ENCODE measurements around the gene CCL4L2. TPM values are rescaled to one million over a fixed set of nuclear protein-coding genes. Genes with fewer than 3 reads are reported as not detected.

CCL4L2 gene
- total and polyA plus RNA-seq, 2 of the 8 experiments (the other 6 are each of a cell fraction or from before 2014, with no cell fraction given), result not detected

GRCh38 chr17:36212272-36212605, 1.4 kb downstream of the CCL4L2 start:
- no peak overlapping the region for H2BK15ac ChIP-seq (ENCODE audit: low read length)
- H3K4me3 ChIP-seq (ENCODE audit: extremely low read depth in 1 of 4, insufficient read depth in 2 of 4, low read depth in 3 of 4, low read length in 4 of 4), result no peak overlapping the region
- DNase-seq (ENCODE audit: low read depth in 1 of 2, low spot score in 2 of 2), result no peak
- ChIA-PET POLR2A (ENCODE audit: partially characterized antibody) (no interaction called here), CTCF (ENCODE audit: partially characterized antibody) (no interaction called here)
- no peaks in the 10 kb centered on the region for H3K36me3 ChIP-seq (ENCODE audit: control insufficient read depth in 2 of 4, insufficient read depth in 4 of 4, low read length in 3 of 4)
- no peak overlapping the region for H2BK120ac ChIP-seq (replicated peaks; ENCODE audit: low read depth, low read length)
- no peak overlapping the region for H3K56ac ChIP-seq (replicated peaks; ENCODE audit: insufficient read length, low read depth, low read length)
- no peak overlapping the region for H4K8ac ChIP-seq (ENCODE audit: extremely low read depth, insufficient read depth, low read length)
- no peak overlapping the region for H3K23ac ChIP-seq (ENCODE audit: insufficient read length)
- H3K4me2 ChIP-seq (ENCODE audit: insufficient read depth in 1 of 2, low read depth in 2 of 2, low read length in 2 of 2), result no peak overlapping the region
- H3K27me3 ChIP-seq (replicated peaks in 1 of 4; ENCODE audit: control insufficient read depth in 3 of 4, extremely low read depth in 1 of 4, insufficient read depth in 3 of 4, low read length in 3 of 4), result no peaks in the 10 kb centered on the region
- no peaks in the 10 kb centered on the region for H3K79me1 ChIP-seq (ENCODE audit: low read depth, low read length)
- no peak overlapping the region for H4K91ac ChIP-seq (replicated peaks; ENCODE audit: insufficient read length, low read length)
- H4K5ac ChIP-seq (ENCODE audit: insufficient read length, low read depth, low read length), result no peak overlapping the region
- no peak overlapping the region for H3K27ac ChIP-seq (ENCODE audit: low read depth, low read length)
- H2AK5ac ChIP-seq (ENCODE audit: low read depth, low read length), result no peak overlapping the region
- H3K4me1 ChIP-seq (replicated peaks in 1 of 4; ENCODE audit: control insufficient read depth in 3 of 4, insufficient read depth in 4 of 4, low read length in 3 of 4), result no peaks in the 10 kb centered on the region
- no peak overlapping the region for H2BK12ac ChIP-seq (ENCODE audit: low read depth, low read length)
- 52% methylated on average over 4 of the region's 4 CpGs; no CpG with 5 or more reads in 1 of the 2 experiments for WGBS, 2 experiments (ENCODE audit: extremely low coverage in 1 of 2, insufficient coverage in 1 of 2, insufficient read length in 1 of 2, insufficient replicate concordance in 2 of 2, low coverage in 1 of 2, low lambda C conversion rate in 2 of 2, missing lambda C conversion rate in 1 of 2)
- H2BK20ac ChIP-seq (ENCODE audit: low read length), result no peak overlapping the region
- no peak overlapping the region for H3K9ac ChIP-seq (replicated peaks in 1 of 4; ENCODE audit: extremely low read depth in 1 of 4, low read depth in 3 of 4, low read length in 3 of 4)
- peaks cover 0 to 4% of the 10 kb centered on the region in 2 experiments; a peak in 1 of 4 replicates for H3K9me3 ChIP-seq (ENCODE audit: insufficient read depth in 2 of 2, low read depth in 1 of 2, low read length in 1 of 2)
- H3K23me2 ChIP-seq (ENCODE audit: low read depth, low read length), result no peaks in the 10 kb centered on the region
- H2AFZ ChIP-seq (ENCODE audit: low read length), result no peak overlapping the region
- no peak overlapping the region for H3K4ac ChIP-seq (replicated peaks; ENCODE audit: insufficient read length, low read depth, low read length)
- H4K20me1 ChIP-seq (replicated peaks in 1 of 2; ENCODE audit: control insufficient read depth in 1 of 2, insufficient read depth in 2 of 2, low read length in 2 of 2), result no peaks in the 10 kb centered on the region
- no peak overlapping the region for H3K14ac ChIP-seq (ENCODE audit: insufficient read length)
- no peaks in the 10 kb centered on the region for H3K79me2 ChIP-seq (ENCODE audit: control insufficient read depth in 1 of 2, insufficient read depth in 2 of 2, low read length in 2 of 2)
- no peak overlapping the region for H3K18ac ChIP-seq (ENCODE audit: extremely low read depth, low read length)
- no peak for FAIRE-seq
- H2BK5ac ChIP-seq (ENCODE audit: low read depth, low read length), result no peak overlapping the region
- TF ChIP-seq MAX (IDR thresholded peaks at IDR 0.05) (no peak), CREB1 (IDR thresholded peaks at IDR 0.05) (no peak), TAF7 (optimal IDR thresholded peaks at IDR 0.05; ENCODE audit: borderline replicate concordance, low read depth, low read length) (no peak)

Data from H1 (cell line).